ENCODE measurements around the gene TF. TPM values are rescaled to one million over a fixed set of nuclear protein-coding genes. Genes with fewer than 3 reads are reported as not detected.

Gene TF
- total RNA-seq, 2 donors from 2014 or later = 1.6 to 2.2 TPM

- DNase-seq (ENCODE audit: low spot score) = no peak
- H3K36me3 ChIP-seq = peaks cover 6% of the 10 kb centered on the region
- no peak for ATAC-seq (ENCODE audit: insufficient number of reproducible peaks, low FRiP score, low read depth)
- H3K4me3 ChIP-seq = no peak overlapping the region
- H3K9me3 ChIP-seq = no peaks in the 10 kb centered on the region
- no peaks in the 10 kb centered on the region for H3K4me1 ChIP-seq (ENCODE audit: control insufficient read depth in 1 of 2, low read depth in 2 of 2)
- no peaks in the 10 kb centered on the region for H3K27me3 ChIP-seq (replicated peaks; ENCODE audit: insufficient read depth)
- H3K27ac ChIP-seq = no peak overlapping the region
- TF ChIP-seq, protein P1, sequence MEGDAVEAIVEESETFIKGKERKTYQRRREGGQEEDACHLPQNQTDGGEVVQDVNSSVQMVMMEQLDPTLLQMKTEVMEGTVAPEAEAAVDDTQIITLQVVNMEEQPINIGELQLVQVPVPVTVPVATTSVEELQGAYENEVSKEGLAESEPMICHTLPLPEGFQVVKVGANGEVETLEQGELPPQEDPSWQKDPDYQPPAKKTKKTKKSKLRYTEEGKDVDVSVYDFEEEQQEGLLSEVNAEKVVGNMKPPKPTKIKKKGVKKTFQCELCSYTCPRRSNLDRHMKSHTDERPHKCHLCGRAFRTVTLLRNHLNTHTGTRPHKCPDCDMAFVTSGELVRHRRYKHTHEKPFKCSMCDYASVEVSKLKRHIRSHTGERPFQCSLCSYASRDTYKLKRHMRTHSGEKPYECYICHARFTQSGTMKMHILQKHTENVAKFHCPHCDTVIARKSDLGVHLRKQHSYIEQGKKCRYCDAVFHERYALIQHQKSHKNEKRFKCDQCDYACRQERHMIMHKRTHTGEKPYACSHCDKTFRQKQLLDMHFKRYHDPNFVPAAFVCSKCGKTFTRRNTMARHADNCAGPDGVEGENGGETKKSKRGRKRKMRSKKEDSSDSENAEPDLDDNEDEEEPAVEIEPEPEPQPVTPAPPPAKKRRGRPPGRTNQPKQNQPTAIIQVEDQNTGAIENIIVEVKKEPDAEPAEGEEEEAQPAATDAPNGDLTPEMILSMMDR (IDR thresholded peaks at IDR 0.05) = no peak
These were observed 90.4 kb downstream of the TF start for GRCh38 chr3:133836497-133837158.

DNA sequence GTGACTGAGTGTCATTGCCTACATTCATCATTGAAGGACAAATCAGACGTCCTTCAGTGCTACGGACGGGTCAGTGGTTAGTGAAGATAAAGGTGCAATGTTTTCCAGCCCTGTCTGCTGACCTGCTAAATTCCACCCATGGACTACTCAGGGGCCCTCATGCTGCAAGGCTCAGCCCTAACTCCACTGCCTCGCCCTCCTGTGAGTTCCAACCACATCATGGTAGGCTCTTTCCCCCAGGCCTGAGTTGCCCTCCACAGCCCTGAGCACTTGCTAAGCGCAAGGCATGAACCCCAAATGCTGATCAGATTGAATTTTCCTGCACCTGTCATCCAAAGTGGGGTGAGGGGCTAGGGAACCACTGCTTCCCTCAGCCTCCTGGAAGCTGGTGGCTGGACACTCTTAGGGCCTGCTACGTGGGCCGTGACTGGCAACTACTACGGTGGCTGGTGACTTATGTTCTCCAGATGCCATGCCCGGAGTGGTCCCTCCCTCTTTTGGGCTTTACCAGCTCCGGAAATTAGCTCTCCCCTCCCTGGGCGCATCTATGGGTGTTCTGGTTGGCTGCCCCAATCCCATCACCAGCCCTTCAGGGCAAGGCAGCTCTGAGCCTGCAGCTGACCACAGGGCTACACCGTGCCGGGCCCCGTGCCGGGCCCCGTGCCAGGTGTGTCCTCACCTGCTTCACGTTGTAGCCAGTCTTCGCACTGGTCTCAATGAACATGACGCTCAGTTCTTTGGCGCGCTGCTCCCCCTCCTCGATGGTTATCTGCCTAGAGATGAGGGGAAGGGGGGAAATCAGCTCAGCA is 91.5 kb downstream of the TF start:
- TF ChIP-seq, protein P1 (IDR thresholded peaks at IDR 0.05) = no peak
- Histone ChIP-seq H3K4me1 (ENCODE audit: control insufficient read depth in 1 of 2, low read depth in 2 of 2) (no peaks in the 10 kb centered on the region), H3K36me3 (peaks cover 6% of the 10 kb centered on the region), H3K27ac (no peak overlapping the region), H3K4me3 (no peak overlapping the region), H3K27me3 (replicated peaks; ENCODE audit: insufficient read depth) (no peaks in the 10 kb centered on the region), H3K9me3 (no peaks in the 10 kb centered on the region)
- no peak for DNase-seq (ENCODE audit: low spot score)
- ATAC-seq (ENCODE audit: insufficient number of reproducible peaks, low FRiP score, low read depth) = no peak

DNA sequence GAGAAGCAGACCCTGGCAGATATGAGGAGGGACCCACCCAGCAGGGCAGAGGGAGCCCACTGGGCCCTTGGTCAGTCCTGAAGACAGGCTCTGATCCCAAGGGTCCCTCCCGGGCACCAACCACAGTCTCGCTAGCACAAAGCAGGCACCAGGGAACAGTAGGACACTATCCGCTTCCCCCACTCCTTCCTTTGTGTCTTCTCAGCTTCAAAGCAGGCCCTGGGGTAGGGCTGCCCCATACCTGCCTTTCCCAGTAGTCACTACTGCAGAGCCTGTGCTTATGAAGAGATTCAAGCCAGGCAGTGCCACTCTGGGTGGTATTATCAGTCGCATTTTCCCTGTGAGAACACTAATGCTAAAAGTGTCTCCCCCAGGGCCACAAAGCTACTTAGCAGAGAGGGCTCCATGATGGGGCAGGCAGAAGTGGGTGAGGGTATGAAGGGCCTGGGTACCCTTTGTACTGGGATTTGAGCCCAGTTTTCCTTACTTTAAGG is 92.2 kb downstream of the TF start:
- H3K27ac ChIP-seq = no peak overlapping the region
- no peaks in the 10 kb centered on the region for H3K4me1 ChIP-seq (ENCODE audit: control insufficient read depth in 1 of 2, low read depth in 2 of 2)

DNA sequence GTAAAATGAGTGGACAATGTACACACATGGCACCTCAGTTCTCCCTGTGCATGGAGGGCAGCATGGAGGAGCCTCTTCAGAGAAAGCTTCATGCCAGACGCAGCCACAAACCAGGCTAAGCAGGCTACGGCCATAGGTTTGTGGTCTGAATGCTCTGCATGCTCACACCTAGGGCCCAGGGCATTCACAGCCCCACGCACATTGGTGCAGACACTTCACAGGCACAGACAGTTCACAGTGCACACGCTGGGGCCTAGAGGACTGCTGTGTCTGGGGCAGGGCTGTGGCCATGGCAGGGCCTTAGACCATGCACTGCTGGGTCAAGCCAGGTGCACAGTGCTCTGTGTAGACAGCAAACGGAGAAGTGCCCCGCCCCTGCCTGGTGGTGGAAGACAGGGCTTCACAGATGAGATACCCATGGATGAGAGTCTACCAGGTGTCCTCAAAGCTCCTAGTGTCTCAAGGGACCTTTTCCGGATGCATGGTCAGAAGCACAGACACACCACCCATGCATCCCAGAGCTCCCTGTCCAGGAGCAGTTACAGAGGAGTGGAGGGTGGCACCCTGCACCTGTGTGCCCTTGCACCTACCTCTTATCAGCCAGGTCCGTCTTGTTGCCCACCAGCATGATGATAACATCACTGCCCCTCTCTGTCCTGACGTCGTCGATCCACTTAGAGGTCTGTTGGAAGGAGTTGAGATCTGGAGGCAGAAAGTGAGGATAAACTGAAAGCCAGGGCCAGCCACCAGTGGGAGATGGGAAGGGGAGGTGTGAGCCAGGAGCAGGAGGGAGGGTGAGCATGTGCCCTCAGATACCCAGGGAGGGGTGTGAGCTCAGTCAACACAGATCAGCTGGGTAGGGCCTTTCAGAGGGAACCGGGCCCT is 93.0 kb downstream of the TF start:
- no peaks in the 10 kb centered on the region for H3K27me3 ChIP-seq (replicated peaks; ENCODE audit: insufficient read depth)
- no peaks in the 10 kb centered on the region for H3K4me1 ChIP-seq (ENCODE audit: control insufficient read depth in 1 of 2, low read depth in 2 of 2)
- H3K36me3 ChIP-seq = no peaks in the 10 kb centered on the region
- no peak overlapping the region for H3K4me3 ChIP-seq
- TF ChIP-seq, protein P1 (IDR thresholded peaks at IDR 0.05) = no peak
- no peaks in the 10 kb centered on the region for H3K9me3 ChIP-seq
- no peak overlapping the region for H3K27ac ChIP-seq
- no peak for ATAC-seq (ENCODE audit: insufficient number of reproducible peaks, low FRiP score, low read depth)
- no peak for DNase-seq (ENCODE audit: low spot score)

More for the DNA sequence above, 92.2 kb downstream of the TF start:
- DNase-seq (ENCODE audit: low spot score) = no peak
- no peak for ATAC-seq (ENCODE audit: insufficient number of reproducible peaks, low FRiP score, low read depth)
- Histone ChIP-seq H3K36me3 (peaks cover 5% of the 10 kb centered on the region), H3K9me3 (no peaks in the 10 kb centered on the region), H3K4me3 (no peak overlapping the region), H3K27me3 (replicated peaks; ENCODE audit: insufficient read depth) (no peaks in the 10 kb centered on the region)
- TF ChIP-seq, protein P1 (IDR thresholded peaks at IDR 0.05) = no peak
